Lung (tissue), 12 donors: ENCODE data around the gene ATP13A5. TPM values are rescaled to one million over a fixed set of nuclear protein-coding genes. Genes with fewer than 3 reads are reported as not detected.

ENCODE experiments used
- ATAC-seq: fragments of 200-7000 bp; cut with Tn5 transposase; one replicate; pipeline ENCODE4 v1.9.1; 2020; ENCODE audit warnings: moderate number of reproducible peaks; ENCODE audit not compliant: insufficient read depth, low FRiP score
- DNase-seq, 3 donors: peaks; one replicate each; pipeline ENCODE4 v3.0.0-alpha.2; 2013 to 2017
- H3K27ac ChIP-seq, 2 donors: one replicate each; pipeline ENCODE4 v1.5.1; 2013; ENCODE audit warnings: mild to moderate bottlenecking in 2 of 2, moderate library complexity in 2 of 2, control low read depth in 1 of 2, inconsistent platforms in 1 of 2, low read depth in 1 of 2, low read length in 1 of 2
- H3K27me3 ChIP-seq, 3 donors: one replicate each; pipeline ENCODE4 v1.5.1; 2013; ENCODE audit warnings: low read length in 2 of 3; ENCODE audit not compliant: control insufficient read depth in 3 of 3, insufficient read depth in 3 of 3
- H3K36me3 ChIP-seq, 4 donors: one replicate each; pipeline ENCODE4 v1.5.1; 2013; ENCODE audit warnings: low read length in 4 of 4, mild to moderate bottlenecking in 1 of 4, moderate library complexity in 1 of 4; ENCODE audit not compliant: control insufficient read depth in 4 of 4, insufficient read depth in 4 of 4
- H3K4me1 ChIP-seq, 5 donors: one replicate each; pipeline ENCODE4 v1.5.1; 2013; ENCODE audit warnings: low read length in 5 of 5, mild to moderate bottlenecking in 2 of 5, moderate library complexity in 1 of 5; ENCODE audit not compliant: control insufficient read depth in 5 of 5, insufficient read depth in 5 of 5
- H3K4me3 ChIP-seq: one replicate; pipeline ENCODE4 v1.5.1; 2013; ENCODE audit warnings: mild to moderate bottlenecking, control low read depth, moderate library complexity
- H3K9ac ChIP-seq, 2 donors: one replicate each; pipeline ENCODE4 v1.5.1; 2013; ENCODE audit warnings: low read length in 2 of 2, control low read depth in 1 of 2; ENCODE audit not compliant: insufficient read depth in 1 of 2
- H3K9me3 ChIP-seq, 4 donors: one replicate each; pipeline ENCODE4 v1.5.1; 2013; ENCODE audit warnings: low read length in 3 of 4, mild to moderate bottlenecking in 1 of 4, moderate library complexity in 1 of 4; ENCODE audit not compliant: control insufficient read depth in 4 of 4, insufficient read depth in 3 of 4
- CTCF ChIP-seq: IDR thresholded peaks from 2 replicates; pipeline ENCODE4 v1.5.1; 2012; ENCODE audit warnings: mild to moderate bottlenecking; ENCODE audit errors: control extremely low read depth, extremely low read depth
- WGBS, 2 donors: extraction: QIAGEN DNeasy Blood & Tissue Kit; methylation state at CpG; one replicate each; pipeline ENCODE4 v1.1.7; 2013; 5-methylcytosine and 5-hydroxymethylcytosine counted together
- polyA plus RNA-seq, 2 donors: library from polyadenylated mRNA; stranded (reverse); fragments of 200-250 nt; gene quantifications; one replicate each; pipeline ENCODE4 v1.2.1, GENCODE V29; 2013
- total RNA-seq, 2 donors: library from RNA; depleted of rRNA in 1 of 2; stranded (reverse); fragments of >200 nt in 1 of 2; gene quantifications; one replicate each; pipeline ENCODE4 v1.2.1, GENCODE V29; 2014 to 2021
- donor health status: control.
- donor health status: control.
- donor health status: Bipolar disorder and iron deficiency.
- donor health status: healthy.
- donor health status: DM: yes; HTN: yes; CAD: no.

The ATP13A5 gene
- total and polyA plus RNA-seq, 4 donors: 0.34 to 1.2 (median 1.1) TPM

- DNase-seq (no peak), ATAC-seq (no peak)
- H3K4me1 ChIP-seq: peaks cover 0 to 4% (median 0%) of the 10 kb centered on the region in 5 donors
- H3K27ac ChIP-seq: peak overlapping the region in 1 of 2 donors; percentile 1
- no peaks in the 10 kb centered on the region for H3K36me3 ChIP-seq
- H3K9ac ChIP-seq: no peak overlapping the region
- no peaks in the 10 kb centered on the region for H3K27me3 ChIP-seq
- TF ChIP-seq CTCF: no peak
- no peak overlapping the region for H3K4me3 ChIP-seq
- H3K9me3 ChIP-seq: no peaks in the 10 kb centered on the region
- 48 to 56% methylated on average over 6 of the region's 6 CpGs for WGBS, 2 donors
These were observed 67.4 kb downstream of the ATP13A5 start for GRCh38 chr3:193310914-193311723.

GRCh38 chr3:193305356-193305755 is 73.2 kb downstream of the ATP13A5 start:
- H3K4me1 ChIP-seq: no peaks in the 10 kb centered on the region
- no peak for TF ChIP-seq CTCF
- no peak overlapping the region for H3K27ac ChIP-seq
- no peaks in the 10 kb centered on the region for H3K36me3 ChIP-seq
- H3K4me3 ChIP-seq: no peak overlapping the region
- WGBS, 2 donors: 80% methylated on average over 1 of the region's 1 CpG
- no peak for DNase-seq
- H3K9ac ChIP-seq: no peak overlapping the region
- H3K9me3 ChIP-seq: no peaks in the 10 kb centered on the region
- no peak for ATAC-seq
- peaks cover 0 to 2% (median 0%) of the 10 kb centered on the region in 3 donors for H3K27me3 ChIP-seq

- Histone ChIP-seq H3K27ac (no peak overlapping the region), H3K4me1 (no peaks in the 10 kb centered on the region), H3K9ac (no peak overlapping the region), H3K9me3 (no peaks in the 10 kb centered on the region), H3K36me3 (no peaks in the 10 kb centered on the region), H3K27me3 (peaks cover 0 to 2% (median 0%) of the 10 kb centered on the region in 3 donors), H3K4me3 (no peak overlapping the region)
- WGBS, 2 donors: 77 to 91% methylated on average over 1 of the region's 1 CpG
- DNase-seq (no peak), ATAC-seq (no peak)
- TF ChIP-seq CTCF: no peak
These were observed 77.1 kb downstream of the ATP13A5 start for GRCh38 chr3:193301433-193301832.
